NCI-H1417 treated with DMSO at 0.1 percent for 48 hours (cell line): ENCODE data around the gene SCN8A.
"Not testable (repeated sequence)": the region's sequence is repeated elsewhere in the genome, so short reads cannot be mapped to it uniquely, and the experiment has no call there.

Source experiments
- DNase-seq: peaks from one replicate; lab custom pipeline; 2025; lab: John Stamatoyannopoulos, UW

The SCN8A gene

GRCh38 chr12:51591016-51591901, at the start of gene SCN8A:
Gene SCN8A, plus strand, starts transcription at chr12:51591233. Its CDS starts 71,585 bp downstream, at chr12:51662818.
- peak; percentile 34 for DNase-seq

GRCh38 chr12:51546097-51546496, 44.9 kb upstream of the SCN8A start:
- no peak for DNase-seq

- DNase-seq = no peak
Observed at GRCh38 chr12:51547606-51548005, 43.4 kb upstream of the SCN8A start.

GRCh38 chr12:51548241-51548640, 42.8 kb upstream of the SCN8A start:
- no peak for DNase-seq

GRCh38 chr12:51549637-51550036, 41.4 kb upstream of the SCN8A start:
- no peak for DNase-seq

GRCh38 chr12:51568271-51569032, 22.6 kb upstream of the SCN8A start:
- DNase-seq = not testable (repeated sequence)

- DNase-seq = no peak
Observed at GRCh38 chr12:51579321-51579850, 11.6 kb upstream of the SCN8A start.

- DNase-seq = no peak
Observed at GRCh38 chr12:51589060-51589459, 2.0 kb upstream of the SCN8A start.

GRCh38 chr12:51589557-51590176, 1.4 kb upstream of the SCN8A start:
- no peak for DNase-seq

- DNase-seq = peak; percentile 59
Observed at GRCh38 chr12:51590347-51591015, 552 bp upstream of the SCN8A start.

- no peak for DNase-seq
Observed at GRCh38 chr12:51592034-51592705, 1.1 kb downstream of the SCN8A start.

GRCh38 chr12:51593021-51593420, 2.0 kb downstream of the SCN8A start:
- DNase-seq = no peak

- DNase-seq = no peak
Observed at GRCh38 chr12:51593539-51593938, 2.5 kb downstream of the SCN8A start.

GRCh38 chr12:51598156-51598555, 7.1 kb downstream of the SCN8A start:
- no peak for DNase-seq

GRCh38 chr12:51600721-51601120, 9.7 kb downstream of the SCN8A start:
- DNase-seq = no peak

- no peak for DNase-seq
Observed at GRCh38 chr12:51601241-51601640, 10.2 kb downstream of the SCN8A start.

GRCh38 chr12:51605896-51606295, 14.9 kb downstream of the SCN8A start:
- DNase-seq = not testable (repeated sequence)

- not testable (repeated sequence) for DNase-seq
Observed at GRCh38 chr12:51607197-51607596, 16.2 kb downstream of the SCN8A start.

GRCh38 chr12:51620448-51620847, 29.4 kb downstream of the SCN8A start:
- DNase-seq = no peak

GRCh38 chr12:51621156-51621922, 30.3 kb downstream of the SCN8A start:
- DNase-seq = no peak
